ENCODE results near the gene HNRNPR. TPM values are rescaled to one million over a fixed set of nuclear protein-coding genes. Genes with fewer than 3 reads are reported as not detected.

Gene HNRNPR
- total and polyA plus RNA-seq, 2 donors (not counting 3 experiments of a cell fraction or from before 2014, with no cell fraction given), result 111 to 171 TPM

- POLR2A ChIA-PET, result no interaction called here
Measured at GRCh38 chr1:23366598-23366997, 22.5 kb upstream of the HNRNPR start.

More at GRCh38 chr1:23366598-23366997, 22.5 kb upstream of the HNRNPR start:
- H3K79me2 ChIP-seq (ENCODE audit: control insufficient read depth, insufficient read depth, low read length), result peaks cover 8% of the 10 kb centered on the region
- no peak for FAIRE-seq
- dilution Hi-C loops (cut with MboI; ENCODE audit: extremely low pct_ligation_motif_present, low sequenced_read_pairs), result no loop called here
- intact Hi-C loops (cut with micrococcal nuclease), result no loop called here
- DNase-seq (ENCODE audit: low read depth, low spot score), result no peak
- no peaks in the 10 kb centered on the region for H3K9me1 ChIP-seq (replicated peaks; ENCODE audit: control insufficient read depth, extremely low read depth, insufficient read depth, low read length)
- peaks cover 15 to 17% of the 10 kb centered on the region in 2 experiments for H3K36me3 ChIP-seq (ENCODE audit: control insufficient read depth in 2 of 2, extremely low read depth in 1 of 2, insufficient read depth in 2 of 2, low read length in 2 of 2)
- H4K20me1 ChIP-seq (replicated peaks; ENCODE audit: control insufficient read depth, extremely low read depth, insufficient read depth, low read length), result no peaks in the 10 kb centered on the region
- H3K9me3 ChIP-seq (replicated peaks; ENCODE audit: control insufficient read depth, insufficient read depth, low read length), result peaks cover 12% of the 10 kb centered on the region
- no peaks in the 10 kb centered on the region for H3K27me3 ChIP-seq (ENCODE audit: control insufficient read depth in 2 of 2, insufficient read depth in 2 of 2, low read length in 2 of 2)
- peaks cover 28% of the 10 kb centered on the region for H3K4me1 ChIP-seq (ENCODE audit: control insufficient read depth, extremely low read depth, insufficient read depth, low read length)
- TF ChIP-seq MYC (IDR thresholded peaks at IDR 0.05; ENCODE audit: low read depth, low read length), result no peak
- no peak for TF ChIP-seq POLR2A (IDR thresholded peaks at IDR 0.05; ENCODE audit: low read depth, low read length)
- no peak for TF ChIP-seq MAX (IDR thresholded peaks at IDR 0.05; ENCODE audit: insufficient read depth, insufficient read length)
- TF ChIP-seq GATA2 (IDR thresholded peaks at IDR 0.05; ENCODE audit: insufficient read depth, insufficient read length, low read depth, low read length), result no peak
- TF ChIP-seq EZH2 (IDR thresholded peaks at IDR 0.05; ENCODE audit: borderline replicate concordance, low read depth, low read length, severe bottlenecking), result no peak
- no peak for TF ChIP-seq CTCF (IDR thresholded peaks at IDR 0.05; ENCODE audit: extremely low read depth in 1 of 2, insufficient read depth in 1 of 2, low read depth in 1 of 2, low read length in 2 of 2)
- no peak for TF ChIP-seq JUN (IDR thresholded peaks at IDR 0.05; ENCODE audit: borderline replicate concordance, insufficient read depth, insufficient read length, low read depth)
- H3K27ac ChIP-seq (ENCODE audit: insufficient read depth, low read depth, low read length), result no peak overlapping the region
- BruUV-seq (replicated peaks), result no TSS peak
- CTCF ChIA-PET, result no interaction called here
- no peak overlapping the region for H2AFZ ChIP-seq (ENCODE audit: low read depth, low read length)
- no peak overlapping the region for H3K4me2 ChIP-seq (ENCODE audit: insufficient read depth, low read length)
- no peak overlapping the region for H3K9ac ChIP-seq (replicated peaks; ENCODE audit: extremely low read depth, insufficient read depth, low read length)
- no peak overlapping the region for H3K4me3 ChIP-seq (replicated peaks in 1 of 3; ENCODE audit: insufficient read depth in 1 of 3, low read depth in 1 of 3, low read length in 3 of 3)

Data from endothelial cell of umbilical vein (primary cell).